NCI-H2171 (cell line): Measurements from ENCODE around the gene ANAPC5.

Experiments used
- DNase-seq: peaks from one replicate; lab custom pipeline; 2025; lab: John Stamatoyannopoulos, UW

Gene ANAPC5

GRCh38 chr12:121365416-121366062 is 13.3 kb upstream of the ANAPC5 start:
- DNase-seq = no peak

GRCh38 chr12:121364683-121365121 is 12.5 kb upstream of the ANAPC5 start:
- DNase-seq = no peak

GRCh38 chr12:121358073-121358472 is 5.9 kb upstream of the ANAPC5 start:
- DNase-seq = no peak

- no peak for DNase-seq
Observed at GRCh38 chr12:121357331-121357730, 5.1 kb upstream of the ANAPC5 start.

GRCh38 chr12:121356657-121357056 is 4.4 kb upstream of the ANAPC5 start:
- no peak for DNase-seq

GRCh38 chr12:121355818-121356217 is 3.6 kb upstream of the ANAPC5 start:
- no peak for DNase-seq

GRCh38 chr12:121352682-121353018 is 439 bp upstream of the ANAPC5 start:
- DNase-seq = peak; percentile 84

- no peak for DNase-seq
Observed at GRCh38 chr12:121346747-121347146, 5.5 kb downstream of the ANAPC5 start.

- no peak for DNase-seq
Observed at GRCh38 chr12:121345151-121345815, 6.9 kb downstream of the ANAPC5 start.

GRCh38 chr12:121344506-121344905 is 7.7 kb downstream of the ANAPC5 start:
- DNase-seq = no peak

- no peak for DNase-seq
Observed at GRCh38 chr12:121337416-121337815, 14.8 kb downstream of the ANAPC5 start.

- peak; percentile 26 for DNase-seq
Observed at GRCh38 chr12:121334513-121335343, 17.5 kb downstream of the ANAPC5 start.

- no peak for DNase-seq
Observed at GRCh38 chr12:121333747-121334146, 18.5 kb downstream of the ANAPC5 start.

- no peak for DNase-seq
Observed at GRCh38 chr12:121331248-121331647, 21.0 kb downstream of the ANAPC5 start.

GRCh38 chr12:121330692-121331091 is 21.5 kb downstream of the ANAPC5 start:
- DNase-seq = peak; percentile 62

- no peak for DNase-seq
Observed at GRCh38 chr12:121330195-121330594, 22.0 kb downstream of the ANAPC5 start.

GRCh38 chr12:121328620-121329019 is 23.6 kb downstream of the ANAPC5 start:
- no peak for DNase-seq

- DNase-seq = no peak
Observed at GRCh38 chr12:121326996-121327674, 25.1 kb downstream of the ANAPC5 start.

GRCh38 chr12:121325922-121326396 is 26.3 kb downstream of the ANAPC5 start:
- peak; percentile 16 for DNase-seq

- no peak for DNase-seq
Observed at GRCh38 chr12:121323908-121324307, 28.3 kb downstream of the ANAPC5 start.

GRCh38 chr12:121318121-121318520 is 34.1 kb downstream of the ANAPC5 start:
- no peak for DNase-seq

GRCh38 chr12:121314431-121314830 is 37.8 kb downstream of the ANAPC5 start:
- no peak for DNase-seq
